Epithelial cell of proximal tubule (primary cell): Measurements from ENCODE around the gene SLC35F6. TPM values are rescaled to one million over a fixed set of nuclear protein-coding genes. Genes with fewer than 3 reads are reported as not detected.
A peak's percentile ranks its signal among the peaks of the same experiment; 100 is the strongest.

Source experiments
- DNase-seq: peaks from one replicate; pipeline ENCODE4 v3.0.0-alpha.2; 2011; ENCODE audit warnings: low read depth
- H3K4me3 ChIP-seq: 2 replicates; pipeline ENCODE4 v1.5.1; 2011; ENCODE audit warnings: low read depth, mild to moderate bottlenecking, low read length
- CTCF ChIP-seq: conservative IDR thresholded peaks from 2 replicates; pipeline ENCODE4 v1.5.1; 2012; ENCODE audit warnings: low read depth, mild to moderate bottlenecking, low read length
- total RNA-seq: library from RNA; depleted of rRNA; stranded (reverse); fragments of >200 nt; gene quantifications from 2 replicates; pipeline ENCODE4 v1.2.3, GENCODE V29; 2015

The SLC35F6 gene
- total RNA-seq, result 27.2 and 67.1 TPM in 2 replicates

GRCh38 chr2:26764078-26764887 lies at the start of gene SLC35F6:
Gene SLC35F6 (plus strand): TSS chr2:26764284. CDS start chr2:26764350, 66 bp downstream.
- no peak for TF ChIP-seq CTCF
- DNase-seq, result no peak
- H3K4me3 ChIP-seq, result peak within 1 kb of the TSS; percentile 99

- H3K4me3 ChIP-seq, result no peak overlapping the region
- DNase-seq, result no peak
- TF ChIP-seq CTCF, result no peak
Measured at GRCh38 chr2:26715528-26716270, 48.4 kb upstream of the SLC35F6 start.

- H3K4me3 ChIP-seq, result no peak overlapping the region
- no peak for DNase-seq
- TF ChIP-seq CTCF, result no peak
Measured at GRCh38 chr2:26716340-26716739, 47.7 kb upstream of the SLC35F6 start.

- no peak overlapping the region for H3K4me3 ChIP-seq
- TF ChIP-seq CTCF, result no peak
Measured at GRCh38 chr2:26716769-26717168, 47.3 kb upstream of the SLC35F6 start.

GRCh38 chr2:26717362-26717761 lies 46.7 kb upstream of the SLC35F6 start:
- no peak for TF ChIP-seq CTCF
- H3K4me3 ChIP-seq, result no peak overlapping the region
- DNase-seq, result no peak

More at GRCh38 chr2:26716769-26717168, 47.3 kb upstream of the SLC35F6 start:
- no peak for DNase-seq

- TF ChIP-seq CTCF, result no peak
- no peak overlapping the region for H3K4me3 ChIP-seq
- DNase-seq, result no peak
Measured at GRCh38 chr2:26718949-26719686, 45.0 kb upstream of the SLC35F6 start.
